ENCODE measurements around the gene BAD. TPM values are rescaled to one million over a fixed set of nuclear protein-coding genes. Genes with fewer than 3 reads are reported as not detected.

The BAD gene
- total and polyA plus RNA-seq, 2 of the 13 experiments (the other 11 are each of a cell fraction or from before 2014, with no cell fraction given): 17.9 to 28.5 TPM

DNA sequence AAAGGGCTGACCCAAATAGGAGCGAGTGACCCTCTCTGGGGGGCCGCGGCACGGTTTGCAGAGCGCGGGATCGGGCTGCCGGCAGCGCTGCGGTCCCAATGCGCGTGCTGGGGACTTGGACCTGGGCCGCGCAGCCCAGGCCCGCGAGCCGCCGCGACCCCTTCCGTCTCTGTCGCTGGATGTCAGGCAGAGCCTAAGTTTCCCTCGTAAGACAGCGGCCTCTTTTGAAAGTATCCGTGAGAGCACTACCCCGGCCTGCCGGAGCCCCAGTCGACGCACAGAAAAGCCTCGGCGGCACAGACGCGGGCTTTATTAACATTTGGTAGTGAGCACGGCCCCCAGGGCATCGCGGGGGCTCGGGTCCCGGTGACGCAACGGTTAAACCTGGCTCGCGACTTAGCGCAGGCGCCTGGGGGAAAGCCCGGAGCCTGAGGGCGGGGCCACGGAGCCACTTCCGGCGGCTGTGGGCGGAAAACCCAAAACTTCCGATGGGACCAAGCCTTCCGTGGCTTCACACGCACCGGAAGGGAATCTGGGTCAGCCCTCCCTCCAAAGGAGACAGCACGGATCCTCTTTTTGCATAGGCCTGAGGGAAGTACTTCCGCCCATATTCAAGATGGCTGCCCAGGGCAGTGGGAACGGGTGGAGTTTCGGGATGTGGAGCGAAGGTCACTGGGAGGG, 14.8 kb downstream of the BAD start (continued):
- TF ChIP-seq, protein P1, sequence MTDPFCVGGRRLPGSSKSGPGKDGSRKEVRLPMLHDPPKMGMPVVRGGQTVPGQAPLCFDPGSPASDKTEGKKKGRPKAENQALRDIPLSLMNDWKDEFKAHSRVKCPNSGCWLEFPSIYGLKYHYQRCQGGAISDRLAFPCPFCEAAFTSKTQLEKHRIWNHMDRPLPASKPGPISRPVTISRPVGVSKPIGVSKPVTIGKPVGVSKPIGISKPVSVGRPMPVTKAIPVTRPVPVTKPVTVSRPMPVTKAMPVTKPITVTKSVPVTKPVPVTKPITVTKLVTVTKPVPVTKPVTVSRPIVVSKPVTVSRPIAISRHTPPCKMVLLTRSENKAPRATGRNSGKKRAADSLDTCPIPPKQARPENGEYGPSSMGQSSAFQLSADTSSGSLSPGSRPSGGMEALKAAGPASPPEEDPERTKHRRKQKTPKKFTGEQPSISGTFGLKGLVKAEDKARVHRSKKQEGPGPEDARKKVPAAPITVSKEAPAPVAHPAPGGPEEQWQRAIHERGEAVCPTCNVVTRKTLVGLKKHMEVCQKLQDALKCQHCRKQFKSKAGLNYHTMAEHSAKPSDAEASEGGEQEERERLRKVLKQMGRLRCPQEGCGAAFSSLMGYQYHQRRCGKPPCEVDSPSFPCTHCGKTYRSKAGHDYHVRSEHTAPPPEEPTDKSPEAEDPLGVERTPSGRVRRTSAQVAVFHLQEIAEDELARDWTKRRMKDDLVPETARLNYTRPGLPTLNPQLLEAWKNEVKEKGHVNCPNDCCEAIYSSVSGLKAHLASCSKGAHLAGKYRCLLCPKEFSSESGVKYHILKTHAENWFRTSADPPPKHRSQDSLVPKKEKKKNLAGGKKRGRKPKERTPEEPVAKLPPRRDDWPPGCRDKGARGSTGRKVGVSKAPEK (CRISPR knock-in tag; IDR thresholded peaks at IDR 0.05; ENCODE audit: borderline replicate concordance): no peak
- TF ChIP-seq, protein P2, sequence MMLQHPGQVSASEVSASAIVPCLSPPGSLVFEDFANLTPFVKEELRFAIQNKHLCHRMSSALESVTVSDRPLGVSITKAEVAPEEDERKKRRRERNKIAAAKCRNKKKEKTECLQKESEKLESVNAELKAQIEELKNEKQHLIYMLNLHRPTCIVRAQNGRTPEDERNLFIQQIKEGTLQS (CRISPR knock-in tag; IDR thresholded peaks at IDR 0.05): peak; percentile 59; the same call in 1 of the 2 replicates
- TF ChIP-seq, protein P3, sequence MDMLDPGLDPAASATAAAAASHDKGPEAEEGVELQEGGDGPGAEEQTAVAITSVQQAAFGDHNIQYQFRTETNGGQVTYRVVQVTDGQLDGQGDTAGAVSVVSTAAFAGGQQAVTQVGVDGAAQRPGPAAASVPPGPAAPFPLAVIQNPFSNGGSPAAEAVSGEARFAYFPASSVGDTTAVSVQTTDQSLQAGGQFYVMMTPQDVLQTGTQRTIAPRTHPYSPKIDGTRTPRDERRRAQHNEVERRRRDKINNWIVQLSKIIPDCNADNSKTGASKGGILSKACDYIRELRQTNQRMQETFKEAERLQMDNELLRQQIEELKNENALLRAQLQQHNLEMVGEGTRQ (IDR thresholded peaks at IDR 0.05; ENCODE audit: low read depth, low read length): no peak
- TF ChIP-seq, protein P3 (CRISPR knock-in tag; IDR thresholded peaks at IDR 0.05; ENCODE audit: borderline replicate concordance): peak; percentile 51; the same call in 1 of the 2 replicates
- TF ChIP-seq YY1 (IDR thresholded peaks at IDR 0.05; ENCODE audit: insufficient read depth, insufficient replicate concordance, low read depth, low read length): peak; percentile 100
- no peak for TF ChIP-seq ZNF644 (CRISPR knock-in tag; IDR thresholded peaks at IDR 0.05; ENCODE audit: low read depth)
- TF ChIP-seq XBP1 (CRISPR knock-in tag; IDR thresholded peaks at IDR 0.05): no peak
- TF ChIP-seq TP53 (CRISPR knock-in tag; conservative IDR thresholded peaks at IDR 0.05): no peak; the same call in 1 of the 2 replicates
- TF ChIP-seq MAFF (IDR thresholded peaks at IDR 0.05; ENCODE audit: low read depth, low read length): no peak; the same call in 1 of the 2 replicates
- TF ChIP-seq ZNF790 (CRISPR knock-in tag; IDR thresholded peaks at IDR 0.05; ENCODE audit: borderline replicate concordance): no peak
- TF ChIP-seq, protein P4, sequence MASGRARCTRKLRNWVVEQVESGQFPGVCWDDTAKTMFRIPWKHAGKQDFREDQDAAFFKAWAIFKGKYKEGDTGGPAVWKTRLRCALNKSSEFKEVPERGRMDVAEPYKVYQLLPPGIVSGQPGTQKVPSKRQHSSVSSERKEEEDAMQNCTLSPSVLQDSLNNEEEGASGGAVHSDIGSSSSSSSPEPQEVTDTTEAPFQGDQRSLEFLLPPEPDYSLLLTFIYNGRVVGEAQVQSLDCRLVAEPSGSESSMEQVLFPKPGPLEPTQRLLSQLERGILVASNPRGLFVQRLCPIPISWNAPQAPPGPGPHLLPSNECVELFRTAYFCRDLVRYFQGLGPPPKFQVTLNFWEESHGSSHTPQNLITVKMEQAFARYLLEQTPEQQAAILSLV (CRISPR knock-in tag; IDR thresholded peaks at IDR 0.05; ENCODE audit: borderline replicate concordance): no peak
- TF ChIP-seq IKZF4 (CRISPR knock-in tag; IDR thresholded peaks at IDR 0.05; ENCODE audit: borderline replicate concordance, low read depth, not compliant biosample characterization): no peak
- no peak for TF ChIP-seq ZNF567 (CRISPR knock-in tag; IDR thresholded peaks at IDR 0.05; ENCODE audit: borderline replicate concordance)
- TF ChIP-seq TCF7 (IDR thresholded peaks at IDR 0.05; ENCODE audit: low read depth): no peak
- TF ChIP-seq ZNF225 (CRISPR knock-in tag; IDR thresholded peaks at IDR 0.05): no peak
- TF ChIP-seq ZNF614 (CRISPR knock-in tag; IDR thresholded peaks at IDR 0.05; ENCODE audit: borderline replicate concordance): no peak
- no peak for TF ChIP-seq ZNF674 (CRISPR knock-in tag; IDR thresholded peaks at IDR 0.05; ENCODE audit: low read depth)
- peak; percentile 62 for TF ChIP-seq PHF8 (CRISPR knock-in tag; IDR thresholded peaks at IDR 0.05)
- TF ChIP-seq SRY (CRISPR knock-in tag; IDR thresholded peaks at IDR 0.05): no peak
- TF ChIP-seq MYC (CRISPR knock-in tag; IDR thresholded peaks at IDR 0.05; ENCODE audit: borderline replicate concordance): no peak; the same call in 1 of the 2 replicates
- TF ChIP-seq NRL (CRISPR knock-in tag; IDR thresholded peaks at IDR 0.05; ENCODE audit: borderline replicate concordance): no peak
- TF ChIP-seq HMGA1 (CRISPR knock-in tag; conservative IDR thresholded peaks at IDR 0.05): no peak
- TF ChIP-seq TOPORS (CRISPR knock-in tag; IDR thresholded peaks at IDR 0.05): 0 out of 2 replicates have a peak, but pooled peaks have one; percentile 41
- TF ChIP-seq ZNF563 (CRISPR knock-in tag; IDR thresholded peaks at IDR 0.05): no peak; the same call in 1 of the 2 replicates
- TF ChIP-seq HMG20B (CRISPR knock-in tag; conservative IDR thresholded peaks at IDR 0.05): peak; percentile 12; the same call in 1 of the 2 replicates
